SJCRH30 (cell line): ENCODE measurements around the gene DIAPH3. TPM values are rescaled to one million over a fixed set of nuclear protein-coding genes. Genes with fewer than 3 reads are reported as not detected.

Experiments
- DNase-seq, 2 experiments: peaks; one replicate each; pipeline ENCODE4 v3.0.0-alpha.2; 2015 to 2020
- H3K27ac ChIP-seq: fragments of 250-450 bp; sonication (Bioruptor Pico); 2 replicates; pipeline ENCODE4 v1.5.1; 2020; ENCODE audit warnings: mild to moderate bottlenecking, moderate library complexity
- H3K27me3 ChIP-seq: fragments of 250-450 bp; sonication (Bioruptor Pico); 2 replicates; pipeline ENCODE4 v1.5.1; 2020; ENCODE audit warnings: mild to moderate bottlenecking, moderate library complexity
- H3K36me3 ChIP-seq: fragments of 250-450 bp; sonication (Bioruptor Pico); 2 replicates; pipeline ENCODE4 v1.5.1; 2020; ENCODE audit warnings: mild to moderate bottlenecking, moderate library complexity
- H3K4me1 ChIP-seq: fragments of 250-450 bp; sonication (Bioruptor Pico); 2 replicates; pipeline ENCODE4 v1.5.1; 2020; ENCODE audit warnings: mild to moderate bottlenecking, moderate library complexity
- H3K4me3 ChIP-seq: fragments of 250-450 bp; sonication (Bioruptor Pico); 2 replicates; pipeline ENCODE4 v1.5.1; 2020; ENCODE audit warnings: mild to moderate bottlenecking, moderate library complexity
- H3K9me3 ChIP-seq: fragments of 250-450 bp; sonication (Bioruptor Pico); replicated peaks from 2 replicates; pipeline ENCODE4 v1.5.1; 2020; ENCODE audit warnings: mild to moderate bottlenecking, moderate library complexity
- total RNA-seq: library from RNA; depleted of rRNA; stranded (reverse); fragments of >200 nt; shearing (Covaris generic); gene quantifications from 2 replicates; pipeline ENCODE4 v1.2.3, GENCODE V29; 2014

The DIAPH3 gene
- total RNA-seq, 1 experiment from 2014 or later = 37.7 TPM

- no peak for DNase-seq
- H3K36me3 ChIP-seq = peaks cover 22% of the 10 kb centered on the region
- H3K27me3 ChIP-seq = no peaks in the 10 kb centered on the region
- no peak overlapping the region for H3K27ac ChIP-seq
- H3K4me3 ChIP-seq = no peak overlapping the region
- H3K4me1 ChIP-seq = no peaks in the 10 kb centered on the region
- no peaks in the 10 kb centered on the region for H3K9me3 ChIP-seq
Observed at GRCh38 chr13:59954601-59955000, 209.1 kb downstream of the DIAPH3 start.

GRCh38 chr13:59951011-59951410 is 212.7 kb downstream of the DIAPH3 start:
- Histone ChIP-seq H3K27ac (no peak overlapping the region), H3K27me3 (no peaks in the 10 kb centered on the region), H3K36me3 (peaks cover 8% of the 10 kb centered on the region), H3K4me3 (no peak overlapping the region), H3K4me1 (no peaks in the 10 kb centered on the region), H3K9me3 (no peaks in the 10 kb centered on the region)
- no peak for DNase-seq

- Histone ChIP-seq H3K36me3 (peaks cover 6% of the 10 kb centered on the region), H3K9me3 (no peaks in the 10 kb centered on the region), H3K27me3 (no peaks in the 10 kb centered on the region), H3K4me3 (no peak overlapping the region), H3K4me1 (no peaks in the 10 kb centered on the region), H3K27ac (no peak overlapping the region)
- no peak for DNase-seq
Observed at GRCh38 chr13:59950266-59950665, 213.5 kb downstream of the DIAPH3 start.

- H3K9me3 ChIP-seq = no peaks in the 10 kb centered on the region
- H3K4me1 ChIP-seq = no peaks in the 10 kb centered on the region
- DNase-seq = no peak
- peaks cover 8% of the 10 kb centered on the region for H3K36me3 ChIP-seq
- H3K27me3 ChIP-seq = no peaks in the 10 kb centered on the region
- H3K4me3 ChIP-seq = no peak overlapping the region
- no peak overlapping the region for H3K27ac ChIP-seq
Observed at GRCh38 chr13:59948686-59949085, 215.0 kb downstream of the DIAPH3 start.

- Histone ChIP-seq H3K9me3 (no peaks in the 10 kb centered on the region), H3K4me1 (no peaks in the 10 kb centered on the region), H3K27me3 (no peaks in the 10 kb centered on the region), H3K27ac (no peak overlapping the region), H3K36me3 (peaks cover 11% of the 10 kb centered on the region; the same call in 1 of the 2 replicates), H3K4me3 (no peak overlapping the region)
- DNase-seq = peak; percentile 2 to 7
Observed at GRCh38 chr13:59946944-59947343, 216.8 kb downstream of the DIAPH3 start.

- Histone ChIP-seq H3K27ac (no peak overlapping the region), H3K9me3 (no peaks in the 10 kb centered on the region), H3K4me3 (no peak overlapping the region), H3K36me3 (peaks cover 24% of the 10 kb centered on the region), H3K27me3 (no peaks in the 10 kb centered on the region), H3K4me1 (no peaks in the 10 kb centered on the region)
- DNase-seq = no peak
Observed at GRCh38 chr13:59931621-59932020, 232.1 kb downstream of the DIAPH3 start.

GRCh38 chr13:59924256-59924655 is 239.5 kb downstream of the DIAPH3 start:
- Histone ChIP-seq H3K9me3 (no peaks in the 10 kb centered on the region), H3K4me1 (no peaks in the 10 kb centered on the region), H3K4me3 (no peak overlapping the region), H3K36me3 (peaks cover 19% of the 10 kb centered on the region), H3K27ac (no peak overlapping the region), H3K27me3 (no peaks in the 10 kb centered on the region)
- DNase-seq = no peak

GRCh38 chr13:59915252-59915651 is 248.5 kb downstream of the DIAPH3 start:
- Histone ChIP-seq H3K36me3 (peaks cover 30% of the 10 kb centered on the region), H3K27me3 (no peaks in the 10 kb centered on the region), H3K4me3 (no peak overlapping the region), H3K9me3 (no peaks in the 10 kb centered on the region), H3K4me1 (no peaks in the 10 kb centered on the region), H3K27ac (no peak overlapping the region)
- DNase-seq = no peak

- no peak overlapping the region for H3K4me3 ChIP-seq
- no peak for DNase-seq
- H3K36me3 ChIP-seq = peaks cover 30% of the 10 kb centered on the region
- no peaks in the 10 kb centered on the region for H3K27me3 ChIP-seq
- H3K9me3 ChIP-seq = no peaks in the 10 kb centered on the region
- no peak overlapping the region for H3K27ac ChIP-seq
- H3K4me1 ChIP-seq = no peaks in the 10 kb centered on the region
Observed at GRCh38 chr13:59914556-59914955, 249.2 kb downstream of the DIAPH3 start.

- peaks cover 4% of the 10 kb centered on the region; the same call in 1 of the 2 replicates for H3K36me3 ChIP-seq
- H3K4me3 ChIP-seq = no peak overlapping the region
- H3K9me3 ChIP-seq = no peaks in the 10 kb centered on the region
- H3K27ac ChIP-seq = no peak overlapping the region
- DNase-seq = peak in 1 of 2 experiments; percentile 44
- H3K4me1 ChIP-seq = no peaks in the 10 kb centered on the region
- H3K27me3 ChIP-seq = no peaks in the 10 kb centered on the region
Observed at GRCh38 chr13:59906413-59907049, 257.2 kb downstream of the DIAPH3 start.

- no peak for DNase-seq
Observed at GRCh38 chr13:59901191-59901590, 262.5 kb downstream of the DIAPH3 start.

GRCh38 chr13:59898066-59898465 is 265.7 kb downstream of the DIAPH3 start:
- Histone ChIP-seq H3K4me3 (no peak overlapping the region), H3K27ac (no peak overlapping the region), H3K9me3 (no peaks in the 10 kb centered on the region), H3K4me1 (no peaks in the 10 kb centered on the region), H3K27me3 (no peaks in the 10 kb centered on the region), H3K36me3 (peaks cover 9% of the 10 kb centered on the region)
- DNase-seq = no peak

More at GRCh38 chr13:59901191-59901590, 262.5 kb downstream of the DIAPH3 start:
- H3K36me3 ChIP-seq = peaks cover 11% of the 10 kb centered on the region
- no peaks in the 10 kb centered on the region for H3K4me1 ChIP-seq
- H3K27ac ChIP-seq = no peak overlapping the region
- H3K9me3 ChIP-seq = no peaks in the 10 kb centered on the region
- no peaks in the 10 kb centered on the region for H3K27me3 ChIP-seq
- H3K4me3 ChIP-seq = no peak overlapping the region

- no peak overlapping the region for H3K4me3 ChIP-seq
- no peaks in the 10 kb centered on the region for H3K4me1 ChIP-seq
- H3K9me3 ChIP-seq = no peaks in the 10 kb centered on the region
- no peak overlapping the region for H3K27ac ChIP-seq
- no peaks in the 10 kb centered on the region for H3K27me3 ChIP-seq
- DNase-seq = no peak
- peaks cover 9% of the 10 kb centered on the region; the same call in 1 of the 2 replicates for H3K36me3 ChIP-seq
Observed at GRCh38 chr13:59893266-59893665, 270.5 kb downstream of the DIAPH3 start.

- Histone ChIP-seq H3K27me3 (no peaks in the 10 kb centered on the region), H3K4me3 (no peak overlapping the region), H3K4me1 (no peaks in the 10 kb centered on the region), H3K9me3 (no peaks in the 10 kb centered on the region), H3K27ac (no peak overlapping the region), H3K36me3 (peaks cover 7% of the 10 kb centered on the region; the same call in 1 of the 2 replicates)
- no peak for DNase-seq
Observed at GRCh38 chr13:59891053-59891452, 272.7 kb downstream of the DIAPH3 start.

- peaks cover 7% of the 10 kb centered on the region; the same call in 1 of the 2 replicates for H3K36me3 ChIP-seq
- no peaks in the 10 kb centered on the region for H3K27me3 ChIP-seq
- H3K27ac ChIP-seq = no peak overlapping the region
- H3K4me3 ChIP-seq = no peak overlapping the region
- no peaks in the 10 kb centered on the region for H3K4me1 ChIP-seq
- DNase-seq = no peak
- H3K9me3 ChIP-seq = no peaks in the 10 kb centered on the region
Observed at GRCh38 chr13:59890054-59890453, 273.7 kb downstream of the DIAPH3 start.

- Histone ChIP-seq H3K27me3 (no peaks in the 10 kb centered on the region), H3K4me3 (no peak overlapping the region), H3K36me3 (peaks cover 7% of the 10 kb centered on the region; the same call in 1 of the 2 replicates), H3K27ac (no peak overlapping the region), H3K4me1 (no peaks in the 10 kb centered on the region), H3K9me3 (no peaks in the 10 kb centered on the region)
- DNase-seq = no peak
Observed at GRCh38 chr13:59888408-59888807, 275.3 kb downstream of the DIAPH3 start.
